ENCODE measurements around the gene PLAC1.

PLAC1 gene

DNA sequence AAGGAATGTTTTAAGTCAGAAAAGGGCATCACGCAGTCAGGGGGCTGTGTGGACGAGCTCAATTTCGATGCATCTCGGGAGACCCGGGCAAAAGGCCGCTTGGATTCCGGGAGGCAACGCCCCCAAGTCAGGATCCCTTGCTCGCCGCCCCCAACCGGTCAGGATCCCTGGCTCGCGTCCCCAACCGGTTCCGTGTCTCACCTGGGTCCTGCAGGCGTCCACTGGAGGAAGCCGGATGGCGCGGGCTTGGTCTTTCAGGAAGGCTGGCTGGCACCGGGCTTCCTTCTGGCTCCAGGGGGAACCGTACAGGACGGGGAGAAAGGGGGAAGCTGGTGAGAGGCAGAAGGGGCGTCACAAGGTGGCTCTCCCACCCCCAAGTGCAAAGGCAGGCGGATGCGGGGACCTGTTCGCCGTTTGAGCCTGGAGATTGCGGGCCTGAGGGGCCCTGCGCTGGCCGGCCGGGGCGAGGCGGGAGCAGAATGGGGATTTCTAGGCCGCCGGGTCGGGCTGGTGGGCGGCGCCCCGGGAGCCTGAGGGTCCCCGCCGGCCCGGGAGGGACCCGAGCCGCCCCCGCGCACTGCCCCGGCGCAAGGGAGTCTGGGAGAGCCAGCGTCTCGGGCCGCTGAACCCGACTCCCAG, 113.6 kb downstream of the PLAC1 start:
- no peak for DNase-seq (ENCODE audit: extremely low read depth in 1 of 2, low read depth in 1 of 2)

DNA sequence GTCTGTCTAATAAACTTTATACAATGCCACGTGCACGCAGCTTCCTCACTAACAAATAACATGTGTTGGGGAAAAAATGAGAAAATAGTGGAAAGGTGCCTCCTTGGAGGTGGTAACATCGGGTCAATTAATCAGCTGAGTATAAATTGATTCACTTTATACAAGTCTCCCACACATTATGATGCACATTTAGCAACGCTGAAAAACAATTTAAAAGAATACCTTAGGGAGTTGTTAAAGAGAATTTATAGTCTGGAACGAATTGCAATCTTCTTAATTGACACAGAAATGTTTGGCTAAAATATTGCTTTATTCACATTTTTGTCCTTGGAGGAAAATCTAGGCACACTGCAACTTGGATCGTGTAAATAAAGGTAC, 114.1 kb downstream of the PLAC1 start:
- DNase-seq (ENCODE audit: extremely low read depth in 1 of 2, low read depth in 1 of 2): no peak

DNA sequence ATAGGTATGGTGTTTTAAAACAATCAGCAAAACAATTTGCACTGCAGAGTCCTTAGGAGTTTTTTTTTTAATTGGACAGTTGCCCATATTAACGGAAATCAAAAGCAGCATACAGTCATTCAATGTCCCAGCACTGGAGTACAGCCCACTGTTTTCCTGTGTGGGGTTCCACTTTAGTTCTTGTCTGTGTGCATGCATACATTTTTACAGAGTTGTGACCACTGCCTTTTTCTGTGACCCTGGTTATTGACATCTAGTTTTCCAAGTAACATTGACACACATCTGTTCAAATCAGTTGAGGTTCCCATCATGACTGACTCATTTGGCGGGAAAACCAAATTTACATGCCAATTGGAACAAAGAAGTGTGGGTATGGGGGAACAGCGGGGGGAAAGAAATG, 115.0 kb downstream of the PLAC1 start:
- no peak for DNase-seq (ENCODE audit: extremely low read depth in 1 of 2, low read depth in 1 of 2)

DNA sequence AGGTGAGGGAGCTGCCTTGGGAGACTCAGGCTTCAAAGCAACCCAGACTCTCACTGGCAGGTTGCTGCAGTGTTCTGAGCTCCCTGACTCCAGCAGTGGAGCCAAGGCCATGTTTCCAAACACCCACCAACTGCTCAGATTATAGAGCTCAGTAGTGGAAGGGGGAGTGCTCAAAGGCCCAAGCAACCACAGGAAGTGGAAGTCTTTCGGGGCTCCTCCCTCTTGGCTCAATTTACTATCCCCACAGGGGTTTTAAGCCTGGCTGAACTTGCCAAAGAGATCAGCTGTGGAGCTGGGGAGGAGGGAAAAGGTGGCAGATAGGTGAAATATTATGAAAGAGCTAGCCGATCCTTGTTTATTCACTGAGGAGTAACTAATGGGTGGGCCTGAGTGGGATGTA, 115.8 kb downstream of the PLAC1 start:
- DNase-seq (ENCODE audit: extremely low read depth in 1 of 2, low read depth in 1 of 2): no peak

DNA sequence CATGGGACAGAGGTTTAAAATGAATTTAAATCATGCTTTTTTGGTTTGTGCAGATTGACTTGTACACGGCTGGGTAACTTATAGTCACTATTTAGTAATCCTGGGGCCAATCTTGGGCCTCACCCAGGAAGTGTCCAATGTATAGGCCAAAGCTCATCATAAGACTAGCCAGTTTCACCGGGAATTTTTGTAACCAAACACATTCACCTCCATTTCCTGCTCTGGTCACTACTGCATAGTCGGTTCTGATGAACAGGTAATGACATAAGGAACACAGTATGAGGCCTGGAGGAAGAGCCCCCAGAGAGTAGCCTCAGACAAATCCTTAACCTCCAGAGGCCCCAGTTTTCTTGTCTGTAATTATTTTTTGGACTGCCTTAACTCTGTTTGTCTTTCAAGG, 116.4 kb downstream of the PLAC1 start:
- no peak for DNase-seq (ENCODE audit: extremely low read depth in 1 of 2, low read depth in 1 of 2)

DNA sequence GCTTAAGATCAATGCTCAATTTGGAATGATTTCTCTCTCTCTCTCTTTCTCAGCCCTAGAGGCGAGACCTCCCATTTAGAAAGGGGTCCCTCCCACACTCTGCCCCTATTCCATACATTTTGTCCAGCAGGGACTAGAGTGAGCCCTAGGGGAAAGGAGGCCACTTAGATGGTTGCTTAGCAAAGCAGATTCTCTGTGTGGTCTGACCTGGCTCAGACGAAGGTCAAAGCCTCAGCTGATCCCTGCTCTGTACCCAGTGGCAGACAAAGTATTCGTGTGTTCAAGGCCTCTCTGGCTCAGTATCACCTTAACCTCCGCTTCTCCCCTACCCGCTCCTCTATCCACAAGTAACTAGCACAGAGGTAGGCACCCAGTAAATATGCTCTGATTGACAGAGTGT, 120.0 kb downstream of the PLAC1 start:
- DNase-seq (ENCODE audit: extremely low read depth in 1 of 2, low read depth in 1 of 2): no peak

DNA sequence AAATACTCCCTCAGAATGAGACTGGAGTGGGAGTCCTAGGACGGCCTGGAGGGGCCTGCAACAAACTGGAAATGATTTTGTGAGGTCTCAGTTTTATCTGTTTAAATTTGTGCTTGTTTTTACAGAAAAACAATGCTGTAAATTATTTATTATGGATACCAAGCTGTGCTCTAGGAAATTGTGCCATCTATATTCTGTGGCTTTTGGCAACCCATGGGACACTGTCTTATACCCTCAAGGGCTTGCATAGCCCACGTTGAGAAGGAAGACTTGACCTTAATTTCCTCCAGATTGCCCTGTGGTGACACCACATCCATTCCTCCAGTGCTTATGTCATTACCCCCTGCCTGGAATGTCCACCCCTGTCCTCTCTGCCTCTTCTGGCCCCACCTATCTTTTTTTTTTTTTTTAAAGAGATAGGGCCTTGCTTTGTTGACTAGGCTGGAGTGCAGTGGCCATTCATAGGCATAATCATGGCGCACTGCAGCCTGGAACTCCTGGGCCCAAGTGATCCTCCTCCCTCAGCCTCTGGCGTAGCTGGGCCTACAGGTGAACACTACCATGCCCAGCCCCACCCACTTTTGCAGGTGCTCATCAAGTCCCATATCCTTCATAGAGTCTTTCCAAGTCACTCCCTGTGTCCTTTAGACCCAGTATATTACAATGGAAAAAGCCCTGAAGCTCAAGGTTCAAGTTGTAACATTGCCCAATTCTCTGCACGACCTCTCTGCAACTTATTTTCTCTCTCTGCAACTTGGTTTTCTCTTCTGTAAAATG, 120.9 kb downstream of the PLAC1 start:
- no peak for DNase-seq (ENCODE audit: extremely low read depth in 1 of 2, low read depth in 1 of 2)

DNA sequence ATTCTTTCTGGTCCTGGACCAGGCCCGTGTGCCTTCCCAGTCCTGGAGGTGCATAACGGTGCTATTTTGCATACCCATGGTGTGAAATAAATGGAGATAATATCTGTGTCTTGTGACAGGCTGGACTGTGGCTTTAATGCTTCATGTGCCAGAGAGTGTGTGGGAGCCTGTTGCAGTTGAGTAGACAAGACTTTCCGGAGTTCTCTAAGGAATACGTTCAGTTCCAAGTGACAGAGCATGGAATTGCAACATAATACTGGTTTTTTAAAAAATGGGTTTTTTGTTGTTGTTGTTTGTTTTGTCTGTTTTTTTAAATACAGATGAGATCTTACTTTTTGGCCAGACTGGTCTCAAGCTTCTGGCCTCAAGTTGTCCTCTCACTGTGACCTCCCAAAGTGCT, 124.3 kb downstream of the PLAC1 start:
- DNase-seq (ENCODE audit: extremely low read depth in 1 of 2, low read depth in 1 of 2): no peak

DNA sequence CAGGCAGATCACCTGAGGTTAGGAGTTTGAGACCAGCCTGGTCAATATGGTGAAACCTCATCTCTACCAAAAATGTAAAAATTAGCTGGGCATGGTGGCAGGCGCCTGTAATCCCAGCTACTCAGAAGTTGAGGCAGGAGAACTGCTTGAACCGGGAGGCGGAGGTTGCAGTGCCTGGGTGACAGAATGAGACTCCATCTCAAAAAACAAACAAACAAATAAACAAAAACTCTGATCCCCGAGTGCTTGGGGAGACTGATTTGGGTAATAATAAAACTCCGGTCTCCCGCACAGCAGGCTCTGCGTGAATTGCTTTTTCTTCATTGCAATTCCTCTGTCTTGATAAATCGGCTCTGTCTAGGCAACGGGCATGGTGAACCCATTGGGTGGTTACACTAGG, 124.9 kb downstream of the PLAC1 start:
- no peak for DNase-seq (ENCODE audit: extremely low read depth in 1 of 2, low read depth in 1 of 2)

DNA sequence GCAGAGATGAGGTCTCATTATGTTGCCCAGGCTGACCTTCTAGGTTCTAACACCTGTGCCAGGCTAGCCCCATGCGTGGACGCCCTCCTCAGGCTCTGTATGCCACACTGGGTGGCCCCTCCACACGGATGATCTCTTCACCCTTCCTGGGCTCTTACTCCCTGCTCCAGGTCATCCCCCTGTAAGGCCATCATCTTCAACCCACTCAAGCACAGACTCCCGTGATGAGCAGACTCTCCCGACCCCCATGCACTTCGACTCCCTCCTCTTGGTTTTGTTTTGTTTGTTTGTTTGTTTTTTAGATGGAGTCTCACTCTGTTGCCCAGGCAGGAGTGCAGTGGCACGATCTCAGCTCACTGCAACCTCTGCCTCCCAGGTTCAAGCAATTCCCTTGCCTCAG, 127.4 kb downstream of the PLAC1 start:
- no peak for DNase-seq (ENCODE audit: extremely low read depth in 1 of 2, low read depth in 1 of 2)

DNA sequence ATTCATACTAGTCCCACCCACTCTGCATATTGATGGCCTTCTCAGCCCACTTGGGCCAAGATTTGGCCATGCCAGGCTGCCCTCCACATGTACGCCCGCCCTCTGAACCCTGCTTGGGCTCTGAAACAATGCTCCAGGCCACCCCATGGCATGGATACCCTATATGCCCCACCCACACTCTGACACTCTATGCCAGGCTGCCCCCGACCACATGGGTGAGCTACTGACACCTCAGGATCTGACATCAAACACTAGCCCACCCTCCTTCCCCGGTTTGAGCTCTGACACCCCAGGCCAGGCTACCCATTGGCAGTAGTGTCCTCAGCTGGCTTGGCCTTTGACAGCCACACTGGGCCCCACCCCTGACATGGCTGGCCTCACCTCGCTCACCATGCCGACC, 128.8 kb downstream of the PLAC1 start:
- DNase-seq (ENCODE audit: extremely low read depth in 1 of 2, low read depth in 1 of 2): no peak

DNA sequence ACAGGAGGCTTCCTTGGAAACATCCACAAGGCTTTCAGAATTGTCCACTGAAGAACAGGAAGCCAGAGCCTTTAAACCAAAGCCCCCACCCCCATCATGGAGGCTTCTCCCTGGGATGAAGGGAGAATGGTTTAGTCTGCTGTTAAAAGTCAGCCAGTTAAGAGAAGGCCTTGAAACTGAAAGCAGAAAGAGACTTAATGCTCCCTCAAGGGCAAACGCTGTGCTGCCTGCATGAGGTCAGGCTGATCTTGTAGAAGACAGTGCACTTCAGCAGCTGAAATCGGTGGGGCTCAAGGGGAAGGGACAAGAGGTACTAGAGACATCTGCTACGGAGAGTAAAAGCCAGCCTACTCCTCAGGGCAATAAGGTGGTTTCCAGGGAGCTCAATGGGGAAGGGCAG, 129.3 kb downstream of the PLAC1 start:
- no peak for DNase-seq (ENCODE audit: extremely low read depth in 1 of 2, low read depth in 1 of 2)

DNA sequence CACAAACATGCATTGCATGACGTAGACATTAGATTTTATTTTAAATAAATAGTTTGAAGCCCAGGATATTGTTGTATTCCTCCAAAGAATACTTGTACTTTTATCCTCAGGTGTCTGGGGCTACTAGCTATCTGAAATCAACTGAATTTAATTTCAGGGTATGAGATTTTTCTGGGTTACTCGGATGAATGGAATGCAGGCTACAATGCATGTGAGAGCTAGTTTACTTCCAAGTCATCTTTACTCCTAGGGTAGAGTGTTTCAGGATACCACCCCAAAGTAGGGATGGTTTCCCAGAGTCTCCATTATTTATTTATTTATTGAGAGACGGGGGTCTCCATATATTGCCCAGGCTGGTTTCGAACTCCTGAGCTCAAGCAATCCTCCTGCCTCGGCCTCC, 131.9 kb downstream of the PLAC1 start:
- DNase-seq (ENCODE audit: extremely low read depth in 1 of 2, low read depth in 1 of 2): no peak

DNA sequence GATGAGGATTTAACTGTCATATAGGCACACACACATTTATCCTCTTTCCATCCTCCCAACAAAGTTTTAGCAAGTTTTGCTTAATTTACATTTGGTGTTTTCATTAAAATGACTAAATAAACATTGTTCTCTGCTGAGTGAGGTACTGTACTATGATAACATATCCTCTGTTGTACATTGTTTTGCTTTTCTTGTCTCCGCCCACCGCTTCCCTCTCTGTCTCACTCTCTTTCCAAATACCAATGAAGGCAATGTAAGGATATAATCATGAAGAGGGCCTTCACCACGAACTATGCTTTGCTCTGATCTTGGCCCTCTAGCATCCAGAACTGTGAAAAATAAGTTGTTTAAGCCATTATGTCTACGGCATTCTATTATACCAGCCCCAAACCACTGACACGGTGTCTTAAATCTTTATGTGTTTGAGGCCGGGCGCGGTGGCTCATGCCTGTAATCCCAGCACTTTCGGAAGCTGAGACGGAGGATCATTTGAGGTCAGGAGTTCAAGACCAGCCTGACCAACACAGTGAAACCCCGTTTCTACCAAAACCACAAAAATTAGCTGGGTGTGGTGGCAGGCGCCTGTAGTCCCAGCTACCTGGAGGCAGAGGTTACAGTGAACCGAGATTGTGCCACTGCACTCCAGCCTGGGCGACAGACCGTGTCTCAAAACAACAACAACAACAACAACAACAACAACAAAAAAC, 133.0 kb downstream of the PLAC1 start:
- no peak for DNase-seq (ENCODE audit: extremely low read depth in 1 of 2, low read depth in 1 of 2)

DNA sequence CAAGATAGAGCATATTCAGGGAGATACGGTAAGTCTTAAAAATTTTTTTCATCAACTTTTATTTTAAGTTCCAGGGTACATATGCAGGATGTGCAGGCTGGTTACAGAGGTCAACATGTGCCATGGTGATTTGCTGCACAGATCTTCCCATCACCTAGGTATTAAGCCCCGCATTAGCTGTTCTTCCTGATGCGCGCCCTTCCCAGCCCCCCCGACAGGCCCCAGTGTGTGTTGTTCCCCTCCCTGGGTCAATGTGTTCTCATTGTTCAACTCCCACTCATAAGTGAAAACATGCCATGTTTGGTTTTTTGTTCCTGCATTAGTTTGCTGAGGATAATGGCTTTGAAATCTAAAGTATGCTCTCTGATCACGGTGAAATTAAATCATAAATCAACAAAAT, 134.1 kb downstream of the PLAC1 start:
- DNase-seq (ENCODE audit: extremely low read depth in 1 of 2, low read depth in 1 of 2): no peak

DNA sequence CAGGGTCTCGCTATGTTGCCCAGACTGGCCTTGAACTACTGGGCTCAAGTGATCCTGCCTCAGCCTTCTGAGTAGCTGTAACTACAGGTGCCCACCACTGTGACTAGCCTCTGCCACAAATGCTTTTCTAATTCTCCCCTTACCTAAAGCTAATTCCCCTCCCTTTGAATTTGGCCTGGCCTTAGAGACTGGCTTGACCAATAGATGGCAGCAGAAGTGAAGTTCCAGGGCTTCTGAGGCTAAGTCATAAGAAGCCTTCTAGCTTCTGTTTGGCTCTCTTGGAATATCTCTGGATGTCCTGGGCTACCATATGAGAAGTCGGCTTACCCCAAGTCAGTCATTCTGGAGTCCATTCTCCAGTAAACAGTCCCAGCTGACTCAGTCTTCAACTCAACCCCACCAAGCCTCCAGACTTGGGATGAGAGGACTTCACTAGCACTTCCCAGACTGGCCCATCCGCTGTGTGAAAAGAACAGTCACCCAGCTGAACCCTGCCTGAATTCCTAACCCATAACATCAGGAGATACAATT, 137.3 kb downstream of the PLAC1 start:
- no peak for DNase-seq (ENCODE audit: extremely low read depth in 1 of 2, low read depth in 1 of 2)
